GM12878 (cell line): ENCODE data around the gene ASIC4. TPM values are rescaled to one million over a fixed set of nuclear protein-coding genes. Genes with fewer than 3 reads are reported as not detected.

Source experiments
- ATAC-seq: fragments of 200-7000 bp; cut with Tn5 transposase; 3 replicates; pipeline ENCODE4 v1.9.1; 2020; ENCODE audit warnings: mild to moderate bottlenecking, moderate library complexity
- BruUV-seq: library from RNA; stranded (reverse); fragments of 400-500 nt; replicated peaks from 2 replicates; lab custom pipeline; 2021; lab: Mats Ljungman, UMichigan
- CTCF ChIA-PET: fragments of 300-600 bp; sonication (Branson Sonifier 250); formaldehyde crosslinking; extraction: SDS; loops from one replicate; lab custom pipeline; 2021; ENCODE audit warnings: inconsistent platforms; lab: Yijun Ruan, JAX
- POLR2A ChIA-PET: fragments of 350-600 bp; formaldehyde crosslinking; extraction: SDS; loops from one replicate; lab custom pipeline; 2021; ENCODE audit warnings: inconsistent platforms; lab: Charles Lee
- RAD21 ChIA-PET: fragments of 300-600 bp; sonication (Branson Sonifier 250); formaldehyde crosslinking; loops from one replicate; lab custom pipeline; 2023; ENCODE audit warnings: antibody characterized with exemption; ENCODE audit not compliant: unreplicated experiment; lab: Charles Lee
- SMC1A ChIA-PET: fragments of 300-600 bp; sonication (Branson Sonifier 250); formaldehyde crosslinking; loops from one replicate; lab custom pipeline; 2023; ENCODE audit not compliant: unreplicated experiment, uncharacterized antibody; lab: Charles Lee
- DNase-seq: peaks from one replicate; pipeline ENCODE4 v3.0.0-alpha.2; 2011; ENCODE audit warnings: low read depth, low spot score
- FAIRE-seq: peaks from 3 replicates; lab custom pipeline; 2011; peaks lifted over from hg19 to GRCh38; lab: Jason Lieb, UNC
- H2AFZ ChIP-seq: 2 replicates; pipeline ENCODE4 v1.6.0; 2011; ENCODE audit warnings: low read depth, low read length, control low read depth; ENCODE audit not compliant: control insufficient read depth
- H3K27ac ChIP-seq: 2 replicates; pipeline ENCODE4 v1.5.1; 2011; ENCODE audit warnings: control low read depth; ENCODE audit not compliant: control insufficient read depth, insufficient read depth
- H3K27me3 ChIP-seq, 2 experiments: replicated peaks in 1 of 2; 2 replicates each; pipeline versions ENCODE4 v1.6.0 to v1.6.1; 2011; ENCODE audit warnings: low read length in 1 of 2; ENCODE audit not compliant: control insufficient read depth in 2 of 2, insufficient read depth in 2 of 2
- H3K36me3 ChIP-seq, 2 experiments: 2 replicates each; pipeline ENCODE4 v1.5.1; 2011; ENCODE audit warnings: low read length in 1 of 2; ENCODE audit not compliant: control insufficient read depth in 2 of 2, insufficient read depth in 2 of 2
- H3K4me1 ChIP-seq: 2 replicates; pipeline ENCODE4 v1.6.1; 2011; ENCODE audit warnings: mild to moderate bottlenecking, low read length, moderate library complexity, mixed read lengths; ENCODE audit not compliant: control insufficient read depth, insufficient read depth
- H3K4me2 ChIP-seq: 2 replicates; pipeline ENCODE4 v1.6.0; 2011; ENCODE audit warnings: control low read depth; ENCODE audit not compliant: control insufficient read depth, insufficient read depth
- H3K4me3 ChIP-seq: fragments of 200-600 bp; sonication (generic); 2 replicates; pipeline ENCODE4 v1.5.1; 2016
- H3K79me2 ChIP-seq: 2 replicates; pipeline ENCODE4 v1.6.0; 2011; ENCODE audit warnings: low read length; ENCODE audit not compliant: control insufficient read depth, insufficient read depth
- H3K9ac ChIP-seq: 2 replicates; pipeline ENCODE4 v1.8.0; 2011; ENCODE audit warnings: low read length, control low read depth, mixed read lengths; ENCODE audit not compliant: control insufficient read depth, insufficient read depth
- H3K9me3 ChIP-seq: replicated peaks from 3 replicates; pipeline ENCODE4 v1.5.1; 2011; ENCODE audit warnings: mild to moderate bottlenecking, low read length; ENCODE audit not compliant: control insufficient read depth, insufficient read depth
- H4K20me1 ChIP-seq: 2 replicates; pipeline ENCODE4 v1.6.0; 2011; ENCODE audit not compliant: control insufficient read depth, insufficient read depth
- ATF2 ChIP-seq: IDR thresholded peaks from 2 replicates; pipeline ENCODE4 v1.6.1; 2012; ENCODE audit warnings: low read length, inconsistent platforms
- E2F8 ChIP-seq: fragments of 450-650 bp; IDR thresholded peaks from 2 replicates; pipeline ENCODE4 v1.6.1; 2018; ENCODE audit warnings: mild to moderate bottlenecking, low read depth, moderate library complexity; ENCODE audit not compliant: partially characterized antibody
- HDAC2 ChIP-seq: fragments of 200-600 bp; sonication (generic); IDR thresholded peaks from 2 replicates; pipeline ENCODE4 v1.6.1; 2017
- IRF4 ChIP-seq: IDR thresholded peaks from 2 replicates; pipeline ENCODE4 v1.6.1; 2011; ENCODE audit warnings: low read depth, low read length
- JUND ChIP-seq: IDR thresholded peaks from 2 replicates; pipeline ENCODE4 v1.6.1; 2012; ENCODE audit warnings: low read depth, mild to moderate bottlenecking, low read length, improper control_type of control experiment, moderate library complexity
- MAX ChIP-seq: IDR thresholded peaks from 2 replicates; pipeline ENCODE4 v1.6.1; 2012; ENCODE audit warnings: low read depth, low read length, improper control_type of control experiment
- NFIC ChIP-seq: IDR thresholded peaks from 2 replicates; pipeline ENCODE4 v1.6.1; 2012; ENCODE audit warnings: low read depth, mild to moderate bottlenecking, inconsistent platforms, low read length, moderate library complexity
- POLR2AphosphoS5 ChIP-seq: IDR thresholded peaks from 2 replicates; pipeline ENCODE4 v1.6.1; 2011; ENCODE audit warnings: mild to moderate bottlenecking, low read length, inconsistent platforms
- SMAD5 ChIP-seq: IDR thresholded peaks from 2 replicates; pipeline ENCODE4 v1.6.1; 2016; ENCODE audit warnings: antibody characterized with exemption, low read depth
- USF1 ChIP-seq: IDR thresholded peaks from 2 replicates; pipeline ENCODE4 v1.6.1; 2011; ENCODE audit warnings: borderline replicate concordance, low read depth, mild to moderate bottlenecking, moderate library complexity, mixed read lengths, low read length; ENCODE audit not compliant: insufficient read depth; ENCODE audit errors: extremely low read length
- YBX1 ChIP-seq: fragments of 450-650 bp; IDR thresholded peaks from 2 replicates; pipeline ENCODE4 v1.6.1; 2016; ENCODE audit warnings: antibody characterized with exemption
- ZBTB40 ChIP-seq: fragments of 450-650 bp; IDR thresholded peaks from 2 replicates; pipeline ENCODE4 v1.6.1; 2016; ENCODE audit warnings: mild to moderate bottlenecking, moderate library complexity, borderline replicate concordance
- ZNF622 ChIP-seq: fragments of 450-650 bp; IDR thresholded peaks from 2 replicates; pipeline ENCODE4 v1.6.1; 2017; ENCODE audit warnings: mild to moderate bottlenecking, inconsistent platforms
- WGBS: methylation state at CpG from one replicate; pipeline ENCODE4 v1.1.6; 2016; ENCODE audit warnings: low lambda C conversion rate; ENCODE audit not compliant: insufficient replicate concordance, insufficient coverage; ENCODE audit errors: missing lambda C conversion rate; 5-methylcytosine and 5-hydroxymethylcytosine counted together
- in situ Hi-C: fragments of 300-500 bp; cut with MboI; formaldehyde crosslinking; loops from 9 replicates; pipeline ENCODE4 v1.14.3; 2018; ENCODE audit warnings: mixed read lengths
- intact Hi-C: fragments of 100-400 bp; cut with micrococcal nuclease; formaldehyde crosslinking; loops from one replicate; pipeline ENCODE4 v1.14.2; 2022; ENCODE audit not compliant: unreplicated experiment
- polyA plus RNA-seq, 11 experiments: library from polyadenylated mRNA; depleted of rRNA in 4 of 11; unstranded in 6 of 11; stranded (reverse) in 5 of 11; fragments of >200 nt; fragmentation: Nextera tagmentation in 4 of 11; fragmentation: Illumina TruSeq in 1 of 11; extraction: Ambion mirVana in 4 of 11; extraction: Trizol in 1 of 11; gene quantifications; 1 replicate in 1 of 11; 2 replicates in 10 of 11; pipeline versions ENCODE4 v1.2.1 to v1.2.3, GENCODE V29; 2011 to 2016; ENCODE audit warnings: inconsistent platforms in 2 of 11, missing spikeins in 2 of 11, low read depth in 1 of 11
- total RNA-seq, 4 experiments: library from RNA; depleted of rRNA in 3 of 4; stranded (reverse); fragments of >200 nt in 3 of 4; fragmentation: Illumina TruSeq in 1 of 4; extraction: Trizol in 1 of 4; gene quantifications; 2 replicates each; pipeline versions ENCODE4 v1.2.1 to v1.2.3, GENCODE V29; 2013 to 2021

The ASIC4 gene
- total and polyA plus RNA-seq, 10 of the 15 experiments (the other 5 are each of a cell fraction or from before 2014, with no cell fraction given), result 0.01 TPM; not detected in 9

- no peak for TF ChIP-seq E2F8
- no peak for TF ChIP-seq NFIC
Measured at GRCh38 chr2:219532378-219532649, 18.0 kb downstream of the ASIC4 start (continued).

GRCh38 chr2:219533930-219534661 is 19.8 kb downstream of the ASIC4 start:
- in situ Hi-C loops (loop anchor here (5.0 kb wide), 1 partner anchor 132 kb away; no protein-coding TSS in a partner anchor), intact Hi-C loops (no loop called here)
- 29% methylated on average over 5 of the region's 6 CpGs for WGBS
- Histone ChIP-seq H3K4me3 (no peak overlapping the region), H3K79me2 (no peaks in the 10 kb centered on the region), H2AFZ (no peak overlapping the region), H3K4me2 (no peak overlapping the region), H3K36me3 (no peaks in the 10 kb centered on the region), H3K9ac (no peak overlapping the region), H3K27ac (no peak overlapping the region), H4K20me1 (no peaks in the 10 kb centered on the region; the same call in 1 of the 2 replicates), H3K9me3 (no peaks in the 10 kb centered on the region), H3K4me1 (no peaks in the 10 kb centered on the region), H3K27me3 (peaks cover 3 to 8% of the 10 kb centered on the region in 2 experiments; a peak in 3 of 4 replicates)
- no TSS peak for BruUV-seq
- DNase-seq (no peak), ATAC-seq (no peak), FAIRE-seq (no peak)
- ChIA-PET POLR2A (no interaction called here), RAD21 (no interaction called here), CTCF (interaction anchor here (1.1 to 1.5 kb wide), 3 partner anchors 8 to 145 kb away, joined by 3 read pairs; no protein-coding TSS in a partner anchor), SMC1A (interaction anchor here (1.1 to 1.8 kb wide), 2 partner anchors 38 to 39 kb away, joined by 3 to 4 read pairs; a partner anchor contains a TSS)
- TF ChIP-seq HDAC2 (no peak), POLR2AphosphoS5 (no peak), ZBTB40 (no peak), IRF4 (no peak), ATF2 (no peak), JUND (no peak), USF1 (no peak), SMAD5 (no peak), MAX (no peak), ZNF622 (no peak), YBX1 (no peak)
